Measurements from ENCODE around the gene HECW1.

DNA sequence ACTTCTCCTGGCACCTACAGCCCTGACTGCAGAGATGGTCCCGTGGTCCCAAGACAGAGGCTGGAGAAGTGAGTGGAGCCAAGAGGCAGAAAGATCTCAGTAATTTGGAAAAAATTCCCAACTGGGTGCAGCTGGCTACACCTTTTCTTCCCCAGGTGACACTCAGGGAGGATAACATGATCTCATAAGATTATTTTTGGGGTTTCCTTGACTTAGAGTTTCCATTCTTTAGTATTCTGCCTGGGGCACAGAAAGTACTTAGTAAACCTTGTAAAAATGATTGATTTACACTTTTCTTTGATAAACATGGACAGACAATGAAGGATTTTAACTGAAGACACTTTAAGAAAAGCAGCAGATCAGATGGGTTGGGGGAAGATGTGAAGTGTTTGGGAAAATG is 38.6 kb downstream of the HECW1 start:
- TF ChIP-seq CTCF (IDR thresholded peaks at IDR 0.05 in 4 of 5, conservative IDR thresholded peaks at IDR 0.05 in 1 of 5) (no peak), POLR2A (IDR thresholded peaks at IDR 0.05) (no peak)
